Activated T-cell treated with anti-CD3 and anti-CD28 coated beads, Interleukin-2, amount 50 U/mL, for 24 hours (primary cell): ENCODE data around the gene RNF10.
"Not testable (repeated sequence)": the region's sequence is repeated elsewhere in the genome, so short reads cannot be mapped to it uniquely, and the experiment has no call there.

Source experiments
- DNase-seq: peaks from one replicate; pipeline ENCODE4 v3.0.0-alpha.2; 2020
- H3K27ac Mint-ChIP-seq: 2 replicates; pipeline ENCODE4 v1.8.0; 2020; ENCODE audit warnings: mild to moderate bottlenecking, mixed read lengths
- H3K27me3 Mint-ChIP-seq: 2 replicates; pipeline ENCODE4 v1.8.0; 2020; ENCODE audit warnings: mixed read lengths
- H3K36me3 Mint-ChIP-seq: 2 replicates; pipeline ENCODE4 v1.8.0; 2020; ENCODE audit warnings: low read depth, mixed read lengths
- H3K4me1 Mint-ChIP-seq: 2 replicates; pipeline ENCODE4 v1.8.0; 2020; ENCODE audit warnings: low read depth, mixed read lengths
- H3K4me3 Mint-ChIP-seq: 2 replicates; pipeline ENCODE4 v1.8.0; 2020; ENCODE audit warnings: mild to moderate bottlenecking, moderate library complexity, mixed read lengths
- H3K9me3 Mint-ChIP-seq: 2 replicates; pipeline ENCODE4 v1.8.0; 2020; ENCODE audit warnings: mixed read lengths

The RNF10 gene

GRCh38 chr12:120599672-120600552 is 65.8 kb downstream of the RNF10 start:
- no peaks in the 10 kb centered on the region for H3K4me1 Mint-ChIP-seq
- H3K27ac Mint-ChIP-seq: no peak overlapping the region
- no peak for DNase-seq
- no peaks in the 10 kb centered on the region for H3K9me3 Mint-ChIP-seq
- peaks cover 8% of the 10 kb centered on the region for H3K27me3 Mint-ChIP-seq
- no peak overlapping the region for H3K4me3 Mint-ChIP-seq
- no peaks in the 10 kb centered on the region for H3K36me3 Mint-ChIP-seq

- not testable (repeated sequence) for H3K9me3 Mint-ChIP-seq, H3K27ac Mint-ChIP-seq, H3K27me3 Mint-ChIP-seq, DNase-seq, H3K36me3 Mint-ChIP-seq, H3K4me3 Mint-ChIP-seq, H3K4me1 Mint-ChIP-seq
Observed at GRCh38 chr12:120602416-120602815, 68.3 kb downstream of the RNF10 start.

- H3K27ac Mint-ChIP-seq: no peak overlapping the region
- no peaks in the 10 kb centered on the region for H3K36me3 Mint-ChIP-seq
- DNase-seq: no peak
- no peaks in the 10 kb centered on the region for H3K27me3 Mint-ChIP-seq
- H3K4me3 Mint-ChIP-seq: no peak overlapping the region
- no peaks in the 10 kb centered on the region for H3K9me3 Mint-ChIP-seq
- peaks cover 16% of the 10 kb centered on the region for H3K4me1 Mint-ChIP-seq
Observed at GRCh38 chr12:120610560-120610959, 76.4 kb downstream of the RNF10 start.

- H3K4me1 Mint-ChIP-seq: peaks cover 16% of the 10 kb centered on the region
- H3K27me3 Mint-ChIP-seq, DNase-seq, H3K27ac Mint-ChIP-seq, H3K9me3 Mint-ChIP-seq, H3K4me3 Mint-ChIP-seq, H3K36me3 Mint-ChIP-seq: not testable (repeated sequence)
Observed at GRCh38 chr12:120611534-120611933, 77.4 kb downstream of the RNF10 start.

GRCh38 chr12:120614848-120615247 is 80.7 kb downstream of the RNF10 start:
- Mint-ChIP-seq H3K9me3 (peaks cover 2% of the 10 kb centered on the region), H3K36me3 (no peaks in the 10 kb centered on the region), H3K4me1 (peaks cover 19% of the 10 kb centered on the region), H3K4me3 (no peak overlapping the region), H3K27ac (no peak overlapping the region), H3K27me3 (peaks cover 19% of the 10 kb centered on the region)
- DNase-seq: no peak

GRCh38 chr12:120617193-120617592 is 83.0 kb downstream of the RNF10 start:
- H3K36me3 Mint-ChIP-seq, H3K27ac Mint-ChIP-seq, H3K4me3 Mint-ChIP-seq, H3K9me3 Mint-ChIP-seq, DNase-seq: not testable (repeated sequence)
- H3K4me1 Mint-ChIP-seq: peaks cover 19% of the 10 kb centered on the region
- peaks cover 32% of the 10 kb centered on the region for H3K27me3 Mint-ChIP-seq

GRCh38 chr12:120617767-120618166 is 83.6 kb downstream of the RNF10 start:
- not testable (repeated sequence) for H3K4me3 Mint-ChIP-seq, DNase-seq, H3K36me3 Mint-ChIP-seq, H3K9me3 Mint-ChIP-seq
- Mint-ChIP-seq H3K4me1 (peaks cover 19% of the 10 kb centered on the region), H3K27ac (peak overlapping the region; percentile 13), H3K27me3 (peaks cover 32% of the 10 kb centered on the region)

- no peak for DNase-seq
- H3K27ac Mint-ChIP-seq: no peak overlapping the region
- H3K27me3 Mint-ChIP-seq: peaks cover 32% of the 10 kb centered on the region
- no peak overlapping the region for H3K4me3 Mint-ChIP-seq
- H3K4me1 Mint-ChIP-seq: peaks cover 15% of the 10 kb centered on the region
- H3K36me3 Mint-ChIP-seq: no peaks in the 10 kb centered on the region
- H3K9me3 Mint-ChIP-seq: peaks cover 2% of the 10 kb centered on the region
Observed at GRCh38 chr12:120618954-120619615, 84.9 kb downstream of the RNF10 start.

- Mint-ChIP-seq H3K27ac (no peak overlapping the region), H3K4me1 (peaks cover 4% of the 10 kb centered on the region), H3K9me3 (peaks cover 2% of the 10 kb centered on the region), H3K36me3 (no peaks in the 10 kb centered on the region), H3K27me3 (peaks cover 32% of the 10 kb centered on the region), H3K4me3 (no peak overlapping the region)
- no peak for DNase-seq
Observed at GRCh38 chr12:120620624-120621023, 86.5 kb downstream of the RNF10 start.

- Mint-ChIP-seq H3K27ac (no peak overlapping the region), H3K9me3 (no peaks in the 10 kb centered on the region), H3K4me3 (no peak overlapping the region), H3K27me3 (peaks cover 4% of the 10 kb centered on the region), H3K36me3 (no peaks in the 10 kb centered on the region), H3K4me1 (no peaks in the 10 kb centered on the region)
- DNase-seq: peak; percentile 52
Observed at GRCh38 chr12:120625557-120626419, 91.6 kb downstream of the RNF10 start.
